ENCODE data around the gene ARID5B.
A peak's percentile ranks its signal among the peaks of the same experiment; 100 is the strongest.

The ARID5B gene

GRCh38 chr10:61904733-61905725 lies 3.5 kb downstream of the ARID5B start:
- DNase-seq, result peak in 1 of 2 donors; percentile 65

GRCh38 chr10:61905837-61906561 lies 4.5 kb downstream of the ARID5B start:
- no peak for DNase-seq

GRCh38 chr10:61906562-61906901 lies 5.0 kb downstream of the ARID5B start:
- DNase-seq, result no peak

GRCh38 chr10:61907011-61907410 lies 5.5 kb downstream of the ARID5B start:
- no peak for DNase-seq

GRCh38 chr10:61907587-61907986 lies 6.1 kb downstream of the ARID5B start:
- DNase-seq, result no peak

GRCh38 chr10:61910226-61910805 lies 8.8 kb downstream of the ARID5B start:
- DNase-seq, result no peak

GRCh38 chr10:61910894-61911293 lies 9.4 kb downstream of the ARID5B start:
- no peak for DNase-seq

GRCh38 chr10:61911425-61911824 lies 9.9 kb downstream of the ARID5B start:
- no peak for DNase-seq

- no peak for DNase-seq
Observed at GRCh38 chr10:61912981-61913380, 11.5 kb downstream of the ARID5B start.

GRCh38 chr10:61918140-61918539 lies 16.6 kb downstream of the ARID5B start:
- no peak for DNase-seq

GRCh38 chr10:61918989-61919388 lies 17.5 kb downstream of the ARID5B start:
- no peak for DNase-seq

GRCh38 chr10:61919646-61920215 lies 18.2 kb downstream of the ARID5B start:
- DNase-seq, result no peak

- DNase-seq, result no peak
Observed at GRCh38 chr10:61921143-61921542, 19.6 kb downstream of the ARID5B start.

- no peak for DNase-seq
Observed at GRCh38 chr10:61923210-61923949, 21.9 kb downstream of the ARID5B start.

GRCh38 chr10:61923950-61924274 lies 22.4 kb downstream of the ARID5B start:
- DNase-seq, result no peak

- DNase-seq, result no peak
Observed at GRCh38 chr10:61929555-61929954, 28.1 kb downstream of the ARID5B start.

- no peak for DNase-seq
Observed at GRCh38 chr10:61931620-61932332, 30.3 kb downstream of the ARID5B start.

- no peak for DNase-seq
Observed at GRCh38 chr10:61933859-61934555, 32.5 kb downstream of the ARID5B start.

GRCh38 chr10:61935077-61935476 lies 33.6 kb downstream of the ARID5B start:
- DNase-seq, result no peak

- no peak for DNase-seq
Observed at GRCh38 chr10:61936770-61937169, 35.3 kb downstream of the ARID5B start.

GRCh38 chr10:61937631-61938351 lies 36.3 kb downstream of the ARID5B start:
- DNase-seq, result no peak
